DMS53 treated with DMSO at 0.1 percent for 48 hours (cell line): ENCODE results near the gene CLASP2.
A peak's percentile ranks its signal among the peaks of the same experiment; 100 is the strongest.
"Not testable (repeated sequence)": the region's sequence is repeated elsewhere in the genome, so short reads cannot be mapped to it uniquely, and the experiment has no call there.

Experiments
- DNase-seq: peaks from one replicate; lab custom pipeline; 2025; ENCODE audit not compliant: unreplicated experiment; lab: John Stamatoyannopoulos, UW

Gene CLASP2

DNA sequence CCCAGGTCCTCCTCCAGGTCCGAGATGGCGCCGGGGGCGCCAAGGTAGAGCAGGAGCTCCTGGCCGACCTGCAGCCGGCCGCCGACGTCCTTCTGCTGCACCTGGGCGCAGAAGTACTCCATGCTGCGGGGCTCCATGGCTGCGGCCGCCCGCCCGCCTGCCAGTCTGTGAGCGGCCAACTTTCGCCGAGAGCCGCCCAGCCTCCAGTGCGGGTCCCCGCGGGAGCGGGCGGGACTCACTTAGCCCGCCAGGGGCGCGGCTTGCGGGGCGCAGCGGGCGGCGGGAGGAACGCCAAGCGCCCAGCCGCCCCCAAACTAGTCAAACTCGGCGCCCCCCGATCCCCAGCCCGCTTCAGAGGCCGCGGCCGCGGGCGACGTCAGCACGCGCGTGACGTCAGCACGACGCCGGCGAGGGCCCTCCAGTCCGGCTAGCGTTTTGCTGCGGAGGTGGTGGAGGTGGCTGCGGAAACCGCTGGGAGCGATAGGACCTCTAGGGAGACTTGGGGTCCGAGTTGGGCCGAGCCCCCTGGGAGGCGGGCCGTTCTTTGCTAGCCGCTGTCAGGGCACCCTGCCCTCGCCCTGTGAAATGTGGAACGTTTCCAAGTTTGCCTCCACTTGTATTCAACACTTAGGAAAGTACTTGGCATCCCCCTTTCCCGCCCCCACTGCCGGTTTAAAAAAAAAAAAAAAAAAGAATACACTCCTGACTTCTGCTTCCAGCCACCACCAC lies at the start of gene CLASP2:
CLASP2 (minus strand) TSS at position 389 of the 729 bp plus-strand sequence; CDS start at position 137, 252 bp downstream.
- DNase-seq = peak; percentile 12

DNA sequence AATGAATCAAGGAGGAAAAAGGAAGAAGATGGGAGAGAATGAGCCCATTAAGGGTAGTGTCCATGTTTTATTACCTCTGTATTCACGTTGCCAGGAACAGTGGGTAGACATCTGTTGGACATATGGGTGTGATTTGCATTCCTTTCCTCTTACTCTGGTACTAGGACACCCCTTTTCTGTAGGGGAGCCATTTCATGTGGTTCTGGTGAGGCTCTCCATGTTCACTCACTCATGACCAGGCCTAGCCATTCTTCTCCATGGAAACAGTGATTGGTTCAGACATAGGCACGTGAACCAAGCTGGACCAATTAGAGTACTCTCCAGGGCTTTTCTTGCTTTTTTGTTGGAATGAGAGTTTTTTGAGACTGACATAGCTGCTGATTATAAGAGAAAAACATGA lies 40.8 kb upstream of the CLASP2 start:
- DNase-seq = no peak

DNA sequence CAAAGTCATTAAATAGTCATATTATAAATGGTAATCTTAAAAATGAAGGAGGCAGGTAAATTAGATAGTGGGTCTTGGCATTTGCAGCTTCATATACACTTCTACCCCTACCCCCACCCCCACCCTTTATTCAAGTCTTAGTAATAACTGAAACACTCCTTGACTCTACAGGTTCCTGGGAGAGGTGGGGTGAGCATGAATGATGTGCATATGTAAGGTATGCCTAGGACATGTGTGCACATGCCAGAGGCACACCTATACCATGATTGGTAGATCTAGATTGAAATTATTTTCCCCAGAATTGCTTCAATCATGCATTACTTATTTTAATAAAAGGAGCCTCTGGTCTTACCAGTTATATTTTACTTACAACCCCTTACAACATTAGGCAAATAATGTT lies 40.2 kb upstream of the CLASP2 start:
- DNase-seq = no peak

DNA sequence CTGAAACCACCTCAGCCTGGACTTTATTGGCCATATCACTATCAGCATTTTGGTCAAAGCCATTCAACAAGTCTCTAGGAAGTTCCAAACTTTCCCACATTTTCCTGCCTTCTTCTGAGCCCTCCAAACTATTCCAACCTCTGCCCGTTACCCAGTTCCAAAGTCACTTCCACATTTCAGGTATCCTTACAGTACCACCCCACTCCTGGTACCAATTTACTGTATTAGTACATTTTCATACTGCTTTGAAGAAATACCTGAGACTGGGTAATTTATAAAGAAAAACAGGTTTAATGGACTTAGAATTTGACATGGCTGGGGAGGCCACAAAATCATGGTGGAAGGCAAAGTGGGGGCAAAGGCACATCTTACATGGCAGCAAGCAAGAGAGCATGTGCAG lies 36.3 kb upstream of the CLASP2 start:
- not testable (repeated sequence) for DNase-seq

DNA sequence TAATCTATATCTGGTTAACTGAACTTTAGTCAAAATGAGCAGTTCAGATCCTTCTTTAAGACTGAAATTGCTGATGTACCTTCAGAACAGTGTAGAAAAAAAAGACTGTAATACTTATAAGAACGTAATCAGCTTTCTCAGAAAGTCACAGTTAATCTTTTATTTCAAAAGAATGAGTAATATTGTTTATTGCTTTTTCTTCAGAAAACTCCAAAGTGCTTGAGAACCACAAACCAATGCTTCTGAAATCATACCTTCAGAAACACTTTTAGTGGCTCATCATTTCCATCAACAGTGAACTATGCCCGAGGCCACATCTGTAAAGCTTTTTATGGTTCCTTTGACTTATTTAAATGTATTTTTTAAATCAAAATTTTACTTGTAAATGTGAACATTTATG lies 33.3 kb upstream of the CLASP2 start:
- DNase-seq = no peak

DNA sequence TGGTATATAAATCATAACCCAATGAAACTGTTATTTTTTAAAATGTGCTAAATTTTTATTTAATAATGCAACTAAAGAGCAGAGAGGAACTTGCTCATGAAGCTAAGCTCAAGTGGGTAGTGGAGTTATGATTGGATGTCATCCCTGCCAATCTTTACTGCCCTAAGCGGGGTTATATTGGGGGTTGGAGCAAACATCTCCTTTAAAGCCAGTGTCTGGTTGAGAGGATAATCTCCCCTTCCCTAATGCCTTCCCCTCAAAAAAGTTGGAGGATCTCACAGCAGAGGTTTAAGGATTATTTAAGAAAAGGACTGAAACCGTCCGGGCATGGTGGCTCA lies 32.1 kb upstream of the CLASP2 start:
- no peak for DNase-seq

DNA sequence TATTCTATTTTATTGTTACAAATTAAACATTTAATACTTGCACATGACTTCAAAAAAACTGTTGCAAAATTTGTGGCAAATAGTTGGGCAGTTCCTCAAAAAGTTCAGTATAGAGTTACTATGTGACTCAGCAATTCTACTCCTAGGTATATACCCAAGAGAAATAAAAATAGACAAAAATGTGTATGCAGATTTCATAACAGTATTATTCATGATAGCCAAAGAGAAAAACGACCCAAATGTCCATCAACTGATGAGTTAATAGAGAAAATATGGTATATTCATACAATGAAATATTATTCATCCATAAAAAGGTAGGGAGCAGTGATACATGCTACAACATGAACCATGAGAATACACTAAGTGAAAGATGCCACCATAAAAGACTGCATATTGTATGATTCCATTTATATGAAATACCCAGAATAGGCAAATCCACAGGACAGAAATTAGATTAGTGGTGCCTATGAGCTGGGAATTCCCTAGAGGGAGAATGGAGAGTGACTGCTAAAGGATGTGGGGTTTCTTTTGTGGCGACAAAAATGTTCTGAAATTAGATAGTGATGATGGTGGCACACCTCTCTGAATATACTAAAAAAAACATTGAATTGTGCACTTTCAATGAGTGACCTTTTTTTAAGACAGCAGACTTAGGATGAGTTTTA lies 31.6 kb upstream of the CLASP2 start:
- DNase-seq = no peak

DNA sequence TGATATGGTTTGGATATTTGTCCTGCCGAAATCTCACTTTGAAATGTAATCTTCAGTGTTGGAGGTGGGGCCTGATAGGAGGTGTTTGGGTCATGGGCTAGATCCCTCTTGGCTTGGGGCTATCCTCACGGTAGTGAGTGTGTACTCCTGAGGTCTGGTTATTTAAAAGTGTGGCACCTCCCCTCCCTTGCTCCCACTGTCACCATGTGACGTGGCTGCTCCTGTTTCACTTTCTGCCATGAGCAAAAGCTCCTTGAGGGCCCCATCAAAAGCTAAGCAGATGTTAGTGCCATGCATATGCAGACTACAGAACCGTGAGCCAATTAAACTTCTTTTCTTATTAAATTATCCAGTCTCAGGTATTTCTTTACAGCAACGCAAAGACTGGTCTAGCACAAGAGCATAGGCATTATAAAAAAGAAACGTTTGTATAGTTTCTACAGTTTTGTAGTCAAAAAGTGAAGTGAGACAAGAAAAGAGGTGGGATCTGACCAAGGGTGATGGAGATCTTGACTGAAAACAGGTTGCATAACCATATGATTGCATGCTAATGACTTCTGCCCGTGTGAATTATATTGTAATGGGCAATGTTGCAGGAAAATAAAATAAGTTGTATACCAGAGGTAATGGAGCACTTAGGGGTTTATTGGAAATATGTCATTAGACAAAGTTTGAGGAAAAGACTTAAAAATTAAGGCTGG lies 28.5 kb upstream of the CLASP2 start:
- no peak for DNase-seq

DNA sequence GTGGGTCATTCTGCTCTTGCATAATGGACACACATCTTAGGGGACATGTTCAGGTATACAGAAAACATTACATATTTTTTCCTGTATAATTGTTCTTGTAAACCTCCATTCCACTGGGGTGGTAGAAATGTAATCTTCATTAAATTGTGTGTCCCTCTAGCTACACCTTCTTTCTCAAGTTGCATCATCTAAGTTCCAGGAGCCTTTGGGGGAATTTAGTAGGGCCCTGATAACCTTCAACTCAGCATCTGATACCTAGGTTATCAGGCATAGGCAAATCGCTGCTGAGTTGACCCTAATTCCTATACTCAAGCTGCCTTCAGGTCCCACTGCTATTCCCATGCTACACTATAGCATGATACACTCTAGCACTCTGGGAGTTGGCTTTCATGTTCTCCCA lies 19.1 kb upstream of the CLASP2 start:
- no peak for DNase-seq

DNA sequence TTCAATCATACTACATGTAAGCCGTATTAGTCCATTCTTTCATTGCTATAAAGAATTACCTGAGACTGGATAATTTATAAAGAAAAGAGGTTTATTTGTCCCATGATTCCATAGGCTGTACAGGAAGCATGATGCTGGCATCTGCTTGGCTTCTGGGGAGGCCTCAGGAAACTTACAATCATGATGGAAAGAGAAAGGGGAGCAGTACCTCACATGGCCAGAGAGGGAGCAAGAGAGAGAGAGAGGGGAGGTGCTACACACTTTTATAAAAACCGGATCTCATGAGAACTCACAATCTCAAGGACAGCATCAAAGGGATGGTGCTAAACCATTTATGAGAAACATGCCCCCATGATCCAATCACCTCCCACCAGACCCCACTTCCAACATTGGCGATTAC lies 14.3 kb upstream of the CLASP2 start:
- DNase-seq = no peak

DNA sequence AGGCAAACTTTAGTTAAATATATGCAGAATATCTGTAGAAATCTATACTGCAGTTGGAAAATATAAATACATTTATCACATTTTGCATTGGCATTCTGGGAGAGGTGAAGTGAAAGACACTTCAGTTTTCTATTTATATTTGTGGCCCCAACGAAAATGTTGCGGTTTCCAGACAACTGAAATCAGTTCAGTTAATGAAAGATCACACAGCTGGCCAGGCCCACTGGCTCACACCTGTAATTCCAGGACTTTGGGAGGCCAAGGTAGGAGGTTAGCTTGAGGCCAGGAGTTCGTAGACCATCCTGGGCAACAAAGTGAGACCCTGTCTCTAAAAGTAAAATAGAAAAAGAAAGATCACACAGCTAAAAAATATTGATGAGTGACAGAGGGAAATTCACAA lies 11.9 kb upstream of the CLASP2 start:
- DNase-seq = no peak

DNA sequence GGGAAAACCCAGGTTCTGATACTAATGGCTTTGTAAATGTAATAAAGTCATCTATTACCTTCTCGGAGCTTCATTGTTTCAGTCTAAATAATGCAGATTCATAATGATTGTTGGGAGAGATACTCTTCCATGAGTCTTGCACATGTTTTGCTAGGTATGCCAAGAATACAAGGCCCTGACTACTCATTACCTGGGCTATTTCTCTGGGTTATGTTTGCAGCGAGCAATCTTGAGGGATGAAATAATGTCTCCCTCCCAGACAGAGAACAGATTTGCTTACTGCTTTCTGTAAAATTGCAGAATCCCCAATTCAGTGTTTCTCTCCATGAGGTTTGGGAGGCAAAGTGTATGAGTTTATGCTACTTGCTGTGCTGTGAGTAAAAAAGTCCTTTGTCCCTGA lies 6.2 kb upstream of the CLASP2 start:
- DNase-seq = no peak

DNA sequence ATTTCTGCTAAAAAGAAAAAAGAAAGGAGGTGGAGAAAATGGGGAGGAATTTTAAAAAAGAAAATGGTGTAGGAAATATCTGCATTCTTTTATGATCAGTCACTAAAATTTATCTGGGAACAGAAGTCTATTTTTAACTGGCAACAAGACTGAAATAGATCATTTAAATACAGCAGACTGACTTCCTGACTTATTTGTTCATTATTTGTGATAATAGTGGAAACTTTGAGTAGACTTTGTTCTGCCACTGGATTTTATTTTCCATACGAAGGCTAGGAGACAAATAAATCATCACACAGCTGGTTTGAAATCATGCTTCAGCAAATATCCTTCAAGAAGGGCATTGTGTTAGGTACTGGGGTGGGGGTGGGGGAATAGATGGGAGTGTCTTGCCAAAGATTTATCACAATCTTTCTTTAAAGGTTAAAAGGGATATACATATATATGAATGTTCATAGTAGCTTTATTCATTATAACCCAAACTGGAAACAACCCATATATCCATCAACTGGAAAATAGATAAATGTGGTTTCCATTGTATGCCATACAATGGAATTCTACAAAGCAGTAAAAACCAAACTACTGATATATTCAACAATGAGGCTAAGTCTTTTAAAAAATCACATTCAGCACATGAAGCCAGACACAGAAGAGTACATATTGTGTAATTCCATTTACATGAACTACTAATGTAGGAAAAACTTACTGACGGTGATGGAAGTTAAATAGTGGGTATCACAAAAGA lies 4.7 kb upstream of the CLASP2 start:
- DNase-seq = no peak

DNA sequence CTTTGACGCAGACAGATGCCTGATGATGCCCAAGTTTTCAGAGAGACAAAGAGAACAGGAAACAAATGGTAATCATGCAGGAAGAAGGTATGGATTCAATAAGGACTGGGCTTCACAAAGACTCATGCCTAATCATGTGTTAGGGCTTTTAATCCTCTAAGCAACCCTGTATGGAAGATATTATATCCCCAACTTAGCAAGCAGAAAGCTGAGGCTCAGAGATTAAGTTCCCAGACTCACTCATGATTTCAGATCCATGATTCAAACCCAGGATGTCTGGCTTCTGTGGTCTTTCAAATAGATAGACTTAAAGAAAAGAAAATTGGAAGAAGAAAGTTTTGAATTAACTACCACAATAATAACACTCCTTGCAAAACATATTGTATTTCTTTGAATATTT lies 4.1 kb upstream of the CLASP2 start:
- no peak for DNase-seq

DNA sequence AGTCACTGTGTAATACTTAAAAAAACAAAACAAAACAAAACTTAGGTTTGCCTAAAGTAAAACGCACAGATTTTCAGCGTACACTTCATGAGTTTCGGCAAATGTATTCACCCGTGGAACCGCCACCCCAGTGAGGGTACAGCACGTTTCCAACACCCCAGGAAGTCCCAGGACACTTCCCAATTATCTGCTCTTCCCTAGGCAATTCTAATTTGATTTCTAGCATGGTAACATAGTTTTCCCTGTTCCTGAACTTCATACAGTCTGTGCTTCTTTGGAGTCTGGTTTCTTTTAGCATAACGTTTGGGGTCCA lies 497 bp upstream of the CLASP2 start:
- DNase-seq = no peak

DNA sequence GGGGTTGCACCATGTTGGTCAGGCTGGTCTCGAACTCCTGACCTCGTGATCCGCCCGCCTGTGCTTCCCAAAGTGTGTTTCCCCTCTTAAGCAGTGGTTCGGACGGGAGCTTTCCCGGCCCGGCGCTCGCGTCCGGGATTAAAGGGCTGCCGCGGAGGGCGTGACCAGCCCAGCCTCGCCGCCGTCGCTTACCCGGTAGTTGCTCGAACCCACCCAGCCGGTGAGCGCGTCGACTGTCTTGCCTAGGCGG lies 513 bp downstream of the CLASP2 start:
- no peak for DNase-seq

DNA sequence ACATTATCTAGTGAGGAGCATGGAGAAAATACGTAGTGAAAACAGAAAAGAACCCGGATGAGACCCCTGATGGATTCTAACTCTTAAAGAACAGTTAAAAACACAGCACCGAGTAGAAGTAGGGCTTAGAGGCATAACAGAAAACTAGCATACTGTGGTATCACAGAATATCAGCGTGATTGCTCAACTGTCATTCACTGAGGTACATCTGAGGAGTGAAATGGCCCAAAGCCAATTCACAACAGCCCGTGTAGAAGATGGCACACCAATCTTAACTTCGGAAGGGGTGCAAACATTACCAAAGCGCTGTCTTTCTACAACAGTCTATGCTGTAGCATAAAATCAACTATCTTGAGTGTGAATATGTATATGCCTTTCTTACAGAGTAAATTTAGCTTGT lies 1.8 kb downstream of the CLASP2 start:
- DNase-seq = no peak

DNA sequence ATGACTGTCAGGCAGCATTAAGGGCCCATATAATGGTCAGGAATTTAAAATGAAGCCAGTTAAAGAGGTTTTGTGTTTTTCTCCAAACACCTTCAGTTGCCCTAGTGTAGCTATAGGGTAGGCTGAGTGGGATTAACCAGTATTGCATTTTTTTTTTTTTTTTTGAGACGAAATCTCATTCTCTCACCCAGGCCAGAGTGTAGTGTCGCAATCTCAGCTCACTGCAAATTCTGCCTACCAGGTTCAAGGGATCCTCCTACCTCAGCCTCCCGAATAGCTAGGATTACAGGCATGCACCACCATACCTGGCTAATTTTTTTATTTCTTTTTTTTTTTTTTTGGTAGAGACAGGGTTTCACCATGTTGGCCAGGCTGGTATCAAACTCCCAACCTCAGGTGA lies 7.0 kb downstream of the CLASP2 start:
- no peak for DNase-seq

DNA sequence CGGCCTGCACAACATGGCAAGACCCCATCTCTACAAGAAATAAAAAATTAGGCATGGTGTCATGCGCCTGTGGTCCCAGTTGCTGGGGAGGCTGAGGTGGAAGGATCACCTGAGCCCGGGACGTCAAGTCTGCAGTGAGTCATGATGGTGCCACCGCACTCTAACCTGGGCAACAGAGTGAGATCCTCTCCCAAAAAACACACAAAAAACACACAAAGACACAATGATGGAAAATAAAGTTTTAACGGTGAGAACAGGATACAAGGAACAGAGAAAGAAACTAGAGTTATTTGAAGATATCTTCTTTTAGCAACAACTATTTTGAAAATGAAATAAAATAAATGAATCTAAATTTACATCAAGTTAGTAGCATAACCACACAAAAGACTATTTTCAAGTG lies 12.0 kb downstream of the CLASP2 start:
- no peak for DNase-seq

DNA sequence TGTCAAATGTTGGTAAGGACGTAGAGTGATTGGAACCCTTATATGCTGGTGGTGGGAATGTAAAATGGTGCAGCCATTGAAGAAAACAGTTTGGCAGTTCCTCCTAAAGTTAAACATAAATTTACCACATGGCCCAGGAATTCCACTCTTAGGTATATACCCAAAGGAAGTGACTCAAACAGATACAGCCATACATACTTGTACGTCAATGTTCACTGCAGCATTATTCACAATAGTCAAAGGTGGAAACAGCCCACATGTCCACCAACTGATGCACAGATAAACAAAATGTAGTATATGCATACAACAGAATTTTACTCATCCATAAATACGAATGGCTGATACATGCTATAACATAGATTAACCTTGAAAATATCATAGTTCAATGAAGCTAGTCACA lies 13.2 kb downstream of the CLASP2 start:
- DNase-seq = no peak

DNA sequence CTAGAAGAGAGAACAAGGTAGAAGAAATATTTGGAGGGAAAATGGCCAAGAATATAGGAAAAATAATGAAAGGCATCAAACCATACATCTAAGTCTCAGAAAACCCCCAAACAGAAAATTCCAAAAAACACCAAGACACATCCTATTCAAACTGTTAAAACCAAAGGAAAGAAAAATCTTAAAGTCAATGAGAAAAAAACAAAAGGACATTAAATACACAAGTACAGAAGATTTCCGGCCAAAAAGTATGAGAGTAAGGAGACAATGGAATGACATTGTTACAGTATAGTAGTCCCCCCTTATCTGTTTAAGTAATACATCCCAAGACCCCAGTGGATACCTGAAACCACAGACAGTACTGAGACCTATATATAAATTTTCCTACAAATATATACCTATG lies 18.8 kb downstream of the CLASP2 start:
- no peak for DNase-seq

DNA sequence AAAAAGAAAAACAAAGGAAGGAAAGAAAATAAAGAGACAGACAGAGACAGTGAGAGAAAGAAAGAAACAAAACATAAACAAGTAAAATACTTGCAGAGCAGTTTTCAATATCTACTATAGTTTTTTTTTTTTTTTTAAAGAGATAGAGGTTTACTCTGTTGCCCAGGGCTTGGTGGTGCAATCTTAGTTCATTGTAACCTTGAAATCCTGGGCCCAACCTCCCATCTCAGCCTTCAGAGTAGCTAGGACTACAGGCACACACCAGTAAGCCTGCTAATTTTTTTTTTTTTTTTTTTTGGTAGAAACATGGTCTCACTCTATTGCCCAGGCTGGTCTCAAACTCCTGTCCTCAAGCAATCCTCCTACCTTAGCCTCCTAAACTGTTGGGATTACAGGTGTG lies 23.1 kb downstream of the CLASP2 start:
- DNase-seq = no peak
